HPDE6-E6E7 (cell line): ENCODE results near the gene NFIX.
A peak's percentile ranks its signal among the peaks of the same experiment; 100 is the strongest.

Experiments used
- DNase-seq: peaks from one replicate; pipeline ENCODE4 v3.0.0; 2011; ENCODE audit warnings: missing footprints; ENCODE audit errors: extremely low spot score

NFIX gene

DNA sequence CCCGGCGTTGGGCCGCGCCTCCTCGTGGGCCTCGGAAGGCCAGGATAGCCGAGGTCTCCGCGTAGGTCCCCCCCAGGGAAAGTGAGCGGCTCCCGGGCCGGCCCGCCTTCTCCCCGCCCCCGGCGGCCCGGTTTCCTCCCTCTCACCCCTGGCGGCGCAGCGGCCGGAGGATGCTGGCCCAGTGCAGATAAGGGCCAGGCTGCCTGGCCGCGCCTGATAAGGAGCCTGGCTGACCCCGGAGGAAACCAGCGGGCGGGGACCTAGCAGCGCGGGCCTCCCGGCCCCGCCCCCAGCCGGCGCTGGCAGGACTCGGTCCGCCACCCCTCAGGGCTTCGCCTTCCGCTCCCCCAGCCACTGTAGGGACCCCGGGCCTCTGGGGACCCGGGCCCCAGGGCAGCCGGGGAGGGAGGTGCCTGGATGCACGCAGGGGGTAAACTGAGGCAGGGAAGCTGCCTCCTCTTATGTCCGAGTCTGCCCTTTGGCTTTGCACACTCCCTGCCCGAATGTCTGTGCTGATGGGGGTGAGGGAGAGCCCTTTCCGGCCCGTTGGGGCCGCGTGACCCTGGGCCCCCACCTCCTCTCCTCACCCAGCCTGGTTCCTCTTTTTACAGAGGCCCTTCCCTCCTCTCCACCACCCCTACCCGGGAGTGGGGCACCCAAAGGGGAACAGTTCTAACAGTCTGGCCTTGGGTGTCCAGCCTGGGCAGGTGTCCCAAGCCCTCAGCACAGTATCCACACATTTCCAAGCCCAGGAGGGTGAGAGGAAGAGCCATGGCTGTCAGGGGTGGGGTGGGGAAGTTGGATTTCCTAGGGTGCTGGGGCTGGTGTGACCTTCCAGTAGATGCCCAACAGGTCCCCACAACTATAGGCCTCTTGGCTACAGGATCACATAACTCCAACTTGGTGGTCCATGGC lies 107.6 kb downstream of the NFIX start, which contains the start of gene LYL1:
TSS of gene LYL1 (minus strand) at position 193 of the 915 bp plus-strand sequence. CDS start 1,687 bp downstream, outside the sequence.
- DNase-seq, result no peak

DNA sequence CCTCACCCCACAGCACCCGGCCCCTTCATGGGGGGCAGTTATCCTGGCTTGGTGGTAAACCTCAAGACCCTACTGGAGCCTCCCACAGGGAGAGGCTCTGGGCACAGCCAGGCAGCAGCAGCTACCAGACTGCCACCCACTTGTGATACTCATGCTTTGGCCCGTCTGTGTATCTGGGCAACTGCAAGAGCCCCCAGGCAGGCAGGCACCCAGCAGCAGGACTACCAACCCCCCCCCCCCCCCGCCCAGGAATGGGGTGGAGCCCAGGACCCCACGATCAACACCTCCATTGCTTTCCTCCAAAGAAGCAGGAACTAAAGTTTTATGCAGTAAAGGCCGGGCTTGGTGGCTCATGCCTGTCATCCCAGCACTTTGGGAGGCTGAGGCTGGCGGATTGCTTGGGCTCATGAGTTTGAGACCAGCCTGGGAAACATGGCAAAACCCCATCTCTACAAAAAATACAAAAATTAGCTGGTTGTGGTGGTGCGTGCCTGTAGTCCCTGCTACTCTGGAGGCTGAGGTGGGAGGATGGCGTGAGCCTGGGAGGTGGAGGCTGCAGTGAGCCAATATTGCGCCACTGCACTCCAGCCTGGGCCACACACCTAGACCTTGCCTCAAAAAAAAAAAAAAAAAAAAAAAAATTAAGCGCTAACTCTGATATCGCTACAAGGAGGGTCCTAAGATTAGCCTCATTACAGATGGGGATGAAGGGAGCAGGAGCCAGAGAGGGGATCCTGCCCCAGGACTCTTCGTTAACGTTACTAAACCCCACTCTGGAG lies 108.5 kb downstream of the NFIX start:
- DNase-seq, result no peak

DNA sequence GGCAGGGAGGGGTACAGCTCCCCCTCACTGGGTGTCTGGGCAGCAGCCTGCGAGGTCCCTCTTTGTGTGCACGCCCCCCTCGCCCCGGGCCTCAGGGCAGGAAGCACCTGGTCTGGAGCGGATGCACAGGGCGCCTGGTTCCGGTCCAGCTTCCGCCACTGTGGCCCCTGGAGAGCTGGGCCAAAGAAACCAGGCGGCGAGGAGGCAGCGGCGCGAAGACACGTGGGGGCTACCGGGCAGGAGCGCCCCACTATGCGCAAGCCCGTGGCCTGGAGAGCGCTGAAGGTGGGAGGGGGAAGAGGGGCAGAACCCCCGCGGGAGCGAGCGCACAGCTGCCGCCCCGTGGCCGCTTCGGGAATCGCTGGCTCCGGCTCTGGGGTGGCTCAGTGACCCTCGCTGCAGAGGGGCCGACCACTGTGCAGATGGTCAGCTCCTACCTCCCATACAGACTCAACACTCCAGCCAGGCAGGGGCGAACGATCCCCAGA lies 109.1 kb downstream of the NFIX start:
- DNase-seq, result no peak

DNA sequence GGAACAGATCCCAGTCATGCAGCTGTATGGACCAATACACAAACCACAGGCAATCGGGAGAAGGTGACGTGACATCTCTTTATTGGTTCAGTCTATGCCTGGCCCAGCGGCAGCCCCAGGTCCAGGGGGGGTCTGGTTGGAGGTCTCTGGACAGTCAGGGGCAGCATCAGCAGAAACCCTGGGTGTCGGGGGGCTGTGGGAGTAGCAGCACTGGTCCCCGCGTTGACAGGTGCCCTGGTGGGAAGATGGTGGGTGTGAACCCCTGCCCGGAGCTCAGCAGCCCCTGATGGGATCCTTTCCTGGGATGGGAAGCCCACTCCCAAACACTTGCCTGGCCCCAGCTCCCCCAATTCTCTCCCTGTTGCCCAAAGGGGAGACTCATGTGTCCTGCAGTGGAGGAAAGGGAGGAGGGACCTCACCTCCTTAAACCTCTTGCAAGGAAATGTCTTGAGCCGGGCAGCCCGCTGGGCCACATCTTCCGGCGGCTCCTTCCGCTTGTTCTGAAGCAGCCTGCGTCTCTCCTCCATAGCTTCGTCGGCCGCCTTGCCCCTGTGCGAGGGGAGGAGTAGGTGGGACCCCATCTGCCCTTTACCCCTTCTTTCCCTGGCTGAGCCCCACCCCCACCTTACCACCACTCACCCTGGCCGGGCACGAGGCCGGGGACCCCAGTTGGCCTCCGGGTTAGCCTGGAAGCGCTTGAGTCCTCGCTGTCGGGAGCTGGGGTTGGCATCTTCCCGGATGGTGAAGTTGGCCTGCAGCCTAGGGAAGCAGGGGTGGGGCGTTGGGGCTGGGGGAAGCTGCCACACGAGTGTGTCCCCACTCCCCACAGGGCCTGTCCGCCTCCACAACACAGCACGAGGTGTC lies 109.8 kb downstream of the NFIX start:
- no peak for DNase-seq

DNA sequence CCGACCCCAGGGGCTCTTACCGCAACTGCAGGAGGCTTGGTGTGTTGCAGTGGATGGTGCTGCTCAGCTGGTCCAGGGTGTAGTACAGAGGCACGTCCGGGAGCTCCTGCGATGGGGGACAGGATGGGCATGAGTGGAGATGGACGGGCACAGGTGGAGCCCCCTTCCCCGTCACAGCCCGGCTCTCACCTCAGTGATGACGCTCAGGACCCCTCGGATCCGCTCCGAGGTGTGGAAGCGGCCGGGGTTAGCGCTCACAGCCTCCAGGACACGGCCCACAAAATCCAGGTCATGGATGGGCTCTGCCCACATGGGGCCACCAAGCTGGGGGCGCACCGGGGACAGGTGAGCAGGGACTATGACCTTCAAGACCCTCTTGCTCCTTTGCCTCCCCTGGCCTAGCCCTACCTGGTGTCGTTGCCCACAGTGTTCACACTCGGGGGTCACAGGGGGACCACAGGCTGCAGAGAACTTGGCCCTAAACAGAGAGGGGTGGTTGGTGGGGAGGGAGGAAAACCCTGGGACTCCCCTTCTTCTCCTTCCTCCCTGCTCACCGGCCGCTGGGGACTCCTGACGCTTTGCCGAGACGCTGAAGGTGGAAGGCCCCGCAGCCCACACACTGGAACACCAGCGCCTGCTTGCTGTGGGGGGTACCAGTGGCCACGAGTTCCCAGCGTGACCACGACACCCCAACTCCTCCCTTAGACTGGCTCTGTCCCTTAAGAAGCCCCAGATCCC lies 114.3 kb downstream of the NFIX start:
- no peak for DNase-seq

DNA sequence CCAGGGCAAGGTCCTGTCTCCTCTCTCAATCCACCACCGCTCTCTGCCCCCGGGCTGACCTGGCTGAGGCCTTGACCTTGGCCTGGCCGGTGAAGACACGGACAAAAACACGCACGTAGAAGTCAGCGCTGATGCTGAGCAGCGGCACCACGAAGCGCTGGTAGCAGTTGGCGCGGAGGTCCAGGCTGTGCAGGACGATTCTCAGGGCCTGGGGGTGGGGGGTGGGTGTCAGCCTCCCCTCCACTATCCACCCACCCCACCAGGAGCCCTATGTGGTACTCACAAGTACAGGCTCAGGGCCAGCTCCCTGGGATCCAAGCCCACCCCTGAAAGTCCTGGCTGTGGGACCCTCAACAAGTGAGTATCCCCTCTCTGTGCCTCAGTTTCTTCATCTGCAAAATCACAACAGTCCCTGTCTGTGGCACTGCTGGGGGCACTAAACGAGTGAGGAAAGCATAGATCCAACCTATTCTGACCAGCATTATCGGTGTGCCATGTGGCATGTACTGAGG lies 114.9 kb downstream of the NFIX start:
- no peak for DNase-seq

DNA sequence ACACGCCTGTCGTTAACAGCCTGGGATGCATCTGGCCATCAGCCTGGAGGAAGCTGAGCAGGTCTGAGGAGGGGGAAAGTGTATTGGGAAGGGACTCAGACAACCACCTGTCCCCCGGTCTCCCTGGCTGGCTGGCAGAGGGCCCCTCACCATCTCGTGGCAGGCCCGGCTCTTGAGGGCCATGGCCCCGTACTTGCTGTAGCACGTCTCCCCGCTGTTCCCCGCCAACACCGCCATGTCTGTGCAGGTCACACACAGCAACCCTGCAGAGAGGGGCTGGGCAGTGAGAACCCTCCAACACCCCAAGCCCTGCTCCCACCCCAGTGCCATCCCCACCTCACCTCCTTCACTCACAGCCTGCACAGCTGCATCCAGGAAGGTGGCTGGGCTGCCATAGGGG lies 117.3 kb downstream of the NFIX start:
- DNase-seq, result no peak

DNA sequence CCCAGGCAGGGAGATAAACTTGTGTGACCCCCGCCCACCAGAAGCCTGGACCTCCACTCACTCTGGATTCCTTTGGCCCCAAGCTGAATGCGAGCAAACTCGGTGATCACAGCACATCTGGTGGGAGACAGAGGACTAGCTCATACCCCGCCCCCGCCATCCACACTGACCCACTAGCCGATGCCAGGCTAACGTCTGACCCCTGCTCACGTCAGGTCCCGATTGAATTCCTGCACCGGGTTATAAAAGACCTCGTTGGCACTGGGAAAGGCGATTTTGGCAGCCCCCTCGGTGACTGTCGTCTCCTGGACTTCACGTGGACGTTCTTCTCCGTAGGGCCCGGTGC lies 120.6 kb downstream of the NFIX start:
- DNase-seq, result no peak

DNA sequence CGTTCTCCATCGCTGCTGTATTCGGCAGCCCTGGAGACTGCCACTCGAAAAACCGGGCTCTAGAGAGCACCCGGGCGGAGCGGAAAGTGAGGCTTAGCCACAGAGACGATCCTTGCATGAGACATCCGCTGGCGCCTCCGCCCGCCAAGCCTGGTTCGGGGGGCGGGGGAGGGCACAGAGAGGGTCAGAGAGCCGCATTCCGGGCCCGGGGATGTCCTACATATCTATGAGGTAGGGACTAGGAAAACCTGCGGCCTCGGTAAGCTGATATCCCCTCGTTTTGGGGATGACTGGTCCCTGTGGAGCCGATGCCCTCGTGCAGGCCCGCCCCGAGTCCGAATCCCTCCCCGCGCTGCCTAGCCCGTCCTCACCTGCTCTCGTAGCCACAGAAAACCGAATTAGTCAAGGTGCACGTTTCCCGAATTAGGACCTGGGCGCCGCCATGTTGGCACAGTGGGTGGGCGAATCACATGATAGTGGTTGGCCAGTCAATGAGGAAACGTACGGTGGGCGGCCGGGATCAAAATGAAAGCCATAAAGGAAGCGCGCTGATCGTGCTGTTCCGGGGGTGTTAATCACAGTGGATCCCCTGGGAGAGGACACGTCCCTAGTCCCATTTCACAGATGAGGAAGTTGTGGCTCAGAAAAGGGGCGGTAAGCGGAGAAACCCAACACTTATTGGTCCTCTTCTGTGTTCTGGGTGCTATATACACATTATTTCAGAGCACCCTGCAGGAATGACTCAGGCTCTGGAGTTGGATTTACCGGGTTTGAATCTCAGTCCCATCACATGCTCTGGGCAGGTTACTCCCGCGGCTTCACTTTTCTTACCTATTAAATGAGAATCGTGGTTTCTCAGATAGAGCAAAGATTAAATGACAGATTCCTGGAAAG lies 121.3 kb downstream of the NFIX start, which contains the start of gene TRMT1:
TSS of gene TRMT1 (minus strand) at position 459 of the 894 bp plus-strand sequence. CDS start at position 118, 341 bp downstream.
- DNase-seq, result peak; percentile 97

DNA sequence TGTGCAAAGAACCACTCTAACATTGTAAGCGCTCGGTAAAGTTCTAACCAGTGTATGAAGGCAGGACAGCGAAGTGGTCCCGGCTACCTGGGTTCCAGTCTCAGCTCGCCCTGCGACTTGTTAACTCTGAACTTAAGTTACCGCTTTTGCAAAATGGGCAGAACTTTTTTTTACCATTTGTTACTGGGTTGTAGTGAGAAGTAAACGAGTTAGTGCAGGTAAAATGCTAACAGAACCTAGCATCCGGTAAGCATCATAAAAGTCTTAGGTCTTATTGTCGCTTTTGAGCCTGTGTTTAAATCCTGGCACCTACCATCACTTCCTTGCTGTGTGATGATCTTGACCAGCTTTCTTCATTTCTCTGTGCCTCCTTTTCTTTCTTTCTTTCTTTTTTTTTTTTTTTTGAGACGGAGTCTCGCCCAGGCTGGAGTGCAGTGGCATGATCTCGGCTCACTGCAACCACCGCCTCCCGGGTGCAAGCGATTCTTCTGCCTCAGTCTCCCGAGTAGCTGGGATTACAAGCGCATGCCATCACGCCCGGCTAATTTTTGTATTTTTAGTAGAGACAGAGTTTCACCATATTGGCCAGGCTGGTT lies 122.0 kb downstream of the NFIX start:
- DNase-seq, result no peak

DNA sequence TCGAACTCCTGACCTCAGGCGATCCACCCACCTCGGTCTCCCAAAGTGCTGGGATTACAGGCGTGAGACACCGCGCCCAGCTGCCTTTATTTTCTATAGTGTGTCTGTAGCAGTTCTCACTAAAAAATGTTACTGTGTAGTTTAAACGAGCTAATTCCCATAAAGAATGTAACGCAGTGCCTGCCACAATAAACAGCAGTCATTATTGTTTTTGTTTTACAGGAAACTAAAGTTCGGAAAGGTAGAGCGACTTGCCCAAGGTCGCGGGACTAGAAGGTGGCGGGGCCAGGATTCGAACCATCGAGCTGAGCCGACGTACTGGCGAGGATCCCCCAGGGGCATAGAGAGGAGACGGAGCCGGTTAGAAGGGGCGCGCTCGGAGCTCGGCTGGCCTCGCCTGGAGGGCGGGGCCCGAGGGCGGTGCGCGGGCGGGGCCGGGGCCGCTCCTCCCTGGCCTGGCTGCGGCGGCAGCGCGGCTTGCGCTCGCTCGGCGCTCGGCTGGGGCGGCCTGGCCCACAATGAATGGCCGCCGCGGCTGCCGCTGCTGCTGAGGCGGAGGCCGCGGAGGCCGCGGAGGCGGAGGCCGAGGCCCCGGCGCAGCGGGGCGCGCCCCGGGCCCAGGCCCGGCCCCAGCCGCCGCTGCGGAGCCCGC lies 122.6 kb downstream of the NFIX start, which contains the start of gene NACC1:
TSS of gene NACC1 (plus strand) at position 493 of the 652 bp plus-strand sequence. CDS start 16,944 bp downstream, outside the sequence.
- peak; percentile 94 for DNase-seq

DNA sequence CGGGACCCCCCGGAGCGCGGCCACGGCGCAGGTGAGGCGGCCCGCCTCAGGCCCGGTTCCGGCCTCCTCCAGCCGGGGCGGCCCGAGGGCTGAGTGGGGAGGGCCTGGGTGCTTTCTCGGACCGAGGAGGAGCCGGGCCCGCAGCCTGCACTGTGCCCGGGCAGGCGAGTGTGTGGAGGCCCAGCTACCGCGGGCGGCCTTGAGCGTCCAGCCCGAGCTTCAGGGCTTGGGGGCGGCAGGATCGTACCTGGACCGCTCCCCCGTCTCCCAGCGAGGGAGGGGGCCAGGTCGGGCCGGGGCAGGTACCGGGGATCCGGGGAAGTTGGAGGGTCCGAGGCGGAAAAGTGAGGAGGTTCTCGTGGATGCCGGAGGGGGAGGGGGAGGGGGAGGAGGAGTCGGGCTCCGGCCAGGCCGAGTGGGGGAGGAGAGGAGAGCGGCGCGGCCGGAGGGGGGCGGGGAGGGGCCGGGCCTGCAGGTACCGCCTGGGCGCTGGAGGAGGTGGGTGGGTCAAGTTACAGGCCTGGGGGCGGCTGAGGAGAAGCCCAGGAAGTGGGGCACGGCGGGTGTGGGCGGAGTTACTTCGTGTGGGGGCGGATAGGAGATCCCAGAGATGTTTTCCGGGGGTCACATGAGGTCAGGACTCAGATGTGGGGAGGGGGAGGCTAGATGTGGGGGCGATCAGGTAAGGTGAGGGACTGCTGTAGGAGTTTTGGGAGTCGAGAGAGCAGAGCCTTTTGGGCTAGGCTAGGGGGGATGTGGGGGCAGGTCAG lies 123.3 kb downstream of the NFIX start:
- no peak for DNase-seq

DNA sequence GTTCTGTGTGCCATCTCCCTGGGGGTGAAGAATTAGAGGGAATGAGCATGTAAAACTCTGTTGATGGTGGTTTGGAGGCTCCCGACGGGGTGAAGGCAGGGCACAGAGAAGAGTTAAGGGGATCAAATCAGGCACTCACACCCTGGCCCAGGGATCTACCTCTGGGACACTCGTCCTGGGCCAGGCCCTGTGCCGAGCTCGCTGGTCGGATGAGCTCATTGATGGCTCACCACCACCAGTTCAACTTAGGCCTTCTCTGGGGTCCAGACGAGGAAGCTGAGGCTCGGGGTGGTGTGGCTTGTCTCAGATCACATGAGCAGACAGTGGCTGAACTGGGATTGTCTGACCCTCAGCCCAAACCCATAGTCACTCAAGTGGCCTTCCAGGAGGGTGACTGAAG lies 124.4 kb downstream of the NFIX start:
- no peak for DNase-seq

DNA sequence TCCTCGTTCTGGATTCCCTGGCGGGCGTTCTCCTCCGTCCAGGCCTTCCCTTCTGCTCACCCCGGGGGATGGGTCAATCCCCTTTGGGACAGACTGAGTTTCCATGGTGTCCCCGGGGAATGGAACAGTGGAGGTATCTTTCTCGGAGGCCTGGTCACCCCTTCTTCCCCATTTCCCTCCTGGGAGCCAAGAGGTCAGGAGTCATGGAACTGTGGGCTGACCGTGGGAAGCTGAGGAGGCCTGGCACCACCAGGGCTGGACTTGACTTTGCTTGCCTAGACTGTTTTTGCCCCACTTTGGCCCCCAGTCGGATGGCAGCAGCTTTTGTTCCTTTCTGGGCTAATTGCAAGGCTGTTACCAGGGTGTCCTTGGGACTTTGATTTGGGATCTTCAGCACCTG lies 124.8 kb downstream of the NFIX start:
- DNase-seq, result no peak

DNA sequence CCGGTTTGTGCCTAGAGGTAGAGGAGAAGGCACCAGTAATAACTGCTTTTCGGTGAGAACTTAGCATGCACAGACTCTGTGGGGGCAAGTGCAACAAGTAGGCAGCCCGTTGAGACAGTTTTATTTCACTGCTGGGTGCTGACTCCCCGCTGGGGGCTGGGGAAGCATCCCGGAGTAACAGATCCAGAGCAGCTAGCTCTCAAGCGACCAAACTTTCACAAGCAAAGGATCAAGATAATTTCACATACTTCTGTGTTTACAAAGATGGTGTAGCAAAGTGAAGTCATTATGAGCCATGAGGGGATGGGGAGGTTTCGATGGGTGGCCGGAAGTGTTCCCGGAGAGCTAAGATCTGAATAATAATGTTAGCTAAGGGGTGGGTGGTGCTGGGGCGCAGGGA lies 125.5 kb downstream of the NFIX start:
- DNase-seq, result no peak

DNA sequence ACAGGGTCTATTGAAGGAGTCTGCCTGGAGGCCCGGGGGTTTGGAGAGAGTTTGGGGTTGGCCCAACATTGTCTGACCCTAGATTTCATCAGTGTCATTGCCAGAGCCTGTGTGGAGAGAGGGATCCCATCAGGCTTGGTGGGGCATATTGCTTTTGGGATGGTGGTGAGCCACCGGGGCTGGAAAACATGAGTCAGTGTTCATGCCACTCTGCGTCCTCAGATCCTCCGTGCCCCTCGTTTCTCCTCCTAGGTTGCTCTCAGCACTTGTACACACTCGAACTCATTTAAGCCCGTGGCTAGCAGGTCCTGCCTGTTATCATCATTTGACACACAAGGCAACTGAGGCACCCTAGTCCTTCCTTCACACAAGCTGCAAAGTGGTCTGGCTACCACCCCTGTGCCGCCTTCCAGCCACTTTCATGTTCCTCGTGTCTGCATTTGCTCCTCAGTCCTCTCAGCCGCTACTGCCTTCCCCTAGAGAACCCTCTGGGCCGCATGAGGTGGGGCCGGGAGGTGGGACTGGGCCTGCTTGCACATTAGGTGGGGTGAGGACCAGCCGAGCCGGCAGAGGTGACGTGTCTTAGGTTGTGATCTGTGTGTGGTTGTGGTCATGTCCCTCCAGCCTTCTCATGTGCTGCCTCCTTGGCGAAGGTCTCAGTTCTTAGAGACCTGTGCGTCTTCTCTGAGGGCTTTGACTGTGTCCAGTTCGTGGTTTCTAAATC lies 126.4 kb downstream of the NFIX start:
- DNase-seq, result no peak

DNA sequence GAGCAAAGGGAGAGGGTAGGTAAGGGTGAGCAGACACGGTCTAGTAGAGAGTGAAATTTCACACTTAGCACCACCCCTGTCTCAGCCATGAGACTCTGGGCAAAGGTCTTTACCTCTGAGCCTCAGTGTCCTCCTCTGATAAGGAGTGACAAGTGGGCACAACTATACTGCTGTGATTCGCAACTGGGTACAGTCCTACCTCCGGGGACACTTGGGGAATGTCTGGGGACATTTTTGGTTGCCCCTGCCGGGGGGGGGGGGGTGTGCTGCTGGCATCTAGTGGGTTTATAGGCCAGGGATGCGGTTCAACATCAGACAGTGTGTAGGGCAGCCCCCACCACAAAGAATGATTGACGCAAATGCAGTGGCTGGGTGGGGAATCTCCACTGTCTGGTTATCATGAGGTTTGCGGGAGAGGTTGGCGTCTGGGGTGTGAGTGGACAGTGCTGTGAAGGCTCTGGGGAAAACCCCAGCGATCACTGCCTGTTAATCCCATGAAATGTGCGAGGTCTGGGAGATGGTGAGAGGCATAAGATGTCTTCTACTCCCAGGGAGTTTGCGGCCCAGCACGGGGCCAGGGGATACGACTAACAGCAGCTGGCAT lies 127.1 kb downstream of the NFIX start:
- DNase-seq, result no peak
